Mesenchymal stem cell (in vitro differentiated cells and primary cell): ENCODE measurements around the gene ENGASE.
A peak's percentile ranks its signal among the peaks of the same experiment; 100 is the strongest.

Experiments used
- DNase-seq: peaks from one replicate; pipeline ENCODE4 v3.0.0-alpha.2; 2013
- H2AFZ ChIP-seq: one replicate; pipeline ENCODE4 v1.6.1; 2013; ENCODE audit warnings: low read depth, mild to moderate bottlenecking, control low read depth, inconsistent platforms, low read length, moderate library complexity
- H2AK5ac ChIP-seq: 2 replicates; pipeline ENCODE4 v1.6.1; 2013; ENCODE audit warnings: low read length, moderate library complexity, mild to moderate bottlenecking, inconsistent platforms; ENCODE audit not compliant: severe bottlenecking
- H2BK120ac ChIP-seq: one replicate; pipeline ENCODE4 v1.6.1; 2013; ENCODE audit warnings: low read depth, mild to moderate bottlenecking, inconsistent platforms, low read length, moderate library complexity
- H2BK12ac ChIP-seq, 2 experiments: one replicate each; pipeline ENCODE4 v1.6.1; 2013; ENCODE audit warnings: inconsistent platforms in 2 of 2, low read length in 2 of 2, mild to moderate bottlenecking in 2 of 2, moderate library complexity in 2 of 2, control low read depth in 1 of 2
- H2BK15ac ChIP-seq: one replicate; pipeline ENCODE4 v1.6.1; 2013; ENCODE audit warnings: mild to moderate bottlenecking, low read depth, inconsistent platforms; ENCODE audit not compliant: poor library complexity, severe bottlenecking
- H2BK5ac ChIP-seq: 2 replicates; pipeline ENCODE4 v1.6.1; 2013; ENCODE audit warnings: low read depth, mild to moderate bottlenecking, low read length, control low read depth, inconsistent platforms; ENCODE audit not compliant: poor library complexity, severe bottlenecking
- H3K14ac ChIP-seq, 2 experiments: one replicate each; pipeline ENCODE4 v1.6.1; 2013; ENCODE audit warnings: inconsistent platforms in 2 of 2, low read length in 2 of 2, control low read depth in 1 of 2, mild to moderate bottlenecking in 1 of 2, moderate library complexity in 1 of 2
- H3K18ac ChIP-seq, 2 experiments: one replicate each; pipeline ENCODE4 v1.6.1; 2013; ENCODE audit warnings: inconsistent platforms in 2 of 2, low read length in 2 of 2, control low read depth in 1 of 2, low read depth in 1 of 2, mild to moderate bottlenecking in 1 of 2
- H3K23ac ChIP-seq, 2 experiments: one replicate each; pipeline ENCODE4 v1.6.1; 2013; ENCODE audit warnings: inconsistent platforms in 2 of 2, low read length in 2 of 2, mild to moderate bottlenecking in 2 of 2, moderate library complexity in 2 of 2, control low read depth in 1 of 2
- H3K27ac ChIP-seq: 2 replicates; pipeline ENCODE4 v1.5.1; 2013; ENCODE audit warnings: mild to moderate bottlenecking, moderate library complexity, low read length, control low read depth, inconsistent platforms; ENCODE audit not compliant: poor library complexity, severe bottlenecking
- H3K27me3 ChIP-seq, 2 experiments: 2 replicates each; pipeline versions ENCODE4 v1.6.1 to v1.7.0; 2013; ENCODE audit warnings: low read length in 2 of 2, mild to moderate bottlenecking in 2 of 2, moderate library complexity in 2 of 2, control low read depth in 1 of 2, inconsistent platforms in 1 of 2; ENCODE audit not compliant: control insufficient read depth in 1 of 2, insufficient read depth in 1 of 2
- H3K36me3 ChIP-seq, 2 experiments: 2 replicates each; pipeline versions ENCODE4 v1.6.1 to v1.7.0; 2013; ENCODE audit warnings: low read length in 2 of 2, control low read depth in 1 of 2, inconsistent platforms in 1 of 2, low read depth in 1 of 2, mild to moderate bottlenecking in 1 of 2; ENCODE audit not compliant: insufficient read depth in 2 of 2, control insufficient read depth in 1 of 2
- H3K4ac ChIP-seq, 2 experiments: one replicate each; pipeline ENCODE4 v1.6.1; 2013; ENCODE audit warnings: inconsistent platforms in 2 of 2, low read length in 2 of 2, mild to moderate bottlenecking in 2 of 2, moderate library complexity in 2 of 2, control low read depth in 1 of 2, low read depth in 1 of 2
- H3K4me1 ChIP-seq: 2 replicates; pipeline ENCODE4 v1.6.1; 2013; ENCODE audit warnings: low read depth, low read length, control low read depth; ENCODE audit not compliant: control insufficient read depth, insufficient read depth
- H3K4me2 ChIP-seq: 2 replicates; pipeline ENCODE4 v1.6.1; 2013; ENCODE audit warnings: low read length, mild to moderate bottlenecking, inconsistent platforms; ENCODE audit not compliant: poor library complexity, severe bottlenecking
- H3K4me3 ChIP-seq, 2 experiments: 2 replicates each; pipeline versions ENCODE4 v1.5.1 to v1.7.0; 2013; ENCODE audit warnings: low read length in 2 of 2, mild to moderate bottlenecking in 2 of 2, control low read depth in 1 of 2, low read depth in 1 of 2; ENCODE audit not compliant: insufficient read depth in 1 of 2
- H3K79me1 ChIP-seq: replicated peaks from 2 replicates; pipeline ENCODE4 v1.6.1; 2013; ENCODE audit warnings: mild to moderate bottlenecking, control low read depth, low read length, inconsistent platforms; ENCODE audit not compliant: poor library complexity, severe bottlenecking
- H3K9ac ChIP-seq: 2 replicates; pipeline ENCODE4 v1.7.0; 2013; ENCODE audit warnings: mild to moderate bottlenecking, low read length, moderate library complexity
- H3K9me3 ChIP-seq: 2 replicates; pipeline ENCODE4 v1.7.0; 2013; ENCODE audit warnings: mild to moderate bottlenecking, low read length; ENCODE audit not compliant: control insufficient read depth
- H4K8ac ChIP-seq: one replicate; pipeline ENCODE4 v1.6.1; 2013; ENCODE audit warnings: inconsistent platforms, mild to moderate bottlenecking, low read length, moderate library complexity
- H4K91ac ChIP-seq: one replicate; pipeline ENCODE4 v1.6.1; 2013; ENCODE audit warnings: mild to moderate bottlenecking, low read length, inconsistent platforms
- WGBS: methylation state at CpG from one replicate; pipeline ENCODE4 v1.1.7; 2013; ENCODE audit warnings: mixed read lengths; 5-methylcytosine and 5-hydroxymethylcytosine counted together

Gene ENGASE

DNA sequence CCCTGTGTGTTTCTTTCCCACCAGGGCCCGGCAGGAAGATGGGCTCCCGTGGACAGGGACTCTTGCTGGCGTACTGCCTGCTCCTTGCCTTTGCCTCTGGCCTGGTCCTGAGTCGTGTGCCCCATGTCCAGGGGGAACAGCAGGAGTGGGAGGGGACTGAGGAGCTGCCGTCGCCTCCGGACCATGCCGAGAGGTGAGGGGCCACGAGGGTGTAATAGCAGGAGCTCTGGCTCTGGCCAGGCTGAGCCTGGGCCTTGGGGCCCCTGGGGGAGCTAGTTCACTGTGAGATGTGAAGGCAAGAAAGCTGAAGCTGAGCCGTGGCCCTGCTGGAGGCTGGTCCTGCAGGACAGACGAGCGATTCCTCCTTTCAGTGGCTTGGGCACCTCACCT is 30.7 kb upstream of the ENGASE start:
- Histone ChIP-seq H2AK5ac (no peak overlapping the region), H3K27ac (no peak overlapping the region), H3K9ac (no peak overlapping the region), H2BK12ac (no peak overlapping the region), H3K4me3 (no peak overlapping the region), H4K91ac (no peak overlapping the region), H3K18ac (no peak overlapping the region), H2BK120ac (no peak overlapping the region), H3K4me2 (no peak overlapping the region), H3K14ac (no peak overlapping the region), H2AFZ (no peak overlapping the region), H3K79me1 (no peaks in the 10 kb centered on the region), H4K8ac (no peak overlapping the region), H2BK5ac (no peak overlapping the region), H3K27me3 (peaks cover 0 to 21% of the 10 kb centered on the region in 2 experiments), H3K4me1 (no peaks in the 10 kb centered on the region), H2BK15ac (no peak overlapping the region), H3K4ac (no peak overlapping the region), H3K36me3 (peaks cover 0 to 7% of the 10 kb centered on the region in 2 experiments), H3K23ac (no peak overlapping the region), H3K9me3 (no peaks in the 10 kb centered on the region)
- DNase-seq = no peak
- WGBS = 65% methylated on average over 12 of the region's 12 CpGs

DNA sequence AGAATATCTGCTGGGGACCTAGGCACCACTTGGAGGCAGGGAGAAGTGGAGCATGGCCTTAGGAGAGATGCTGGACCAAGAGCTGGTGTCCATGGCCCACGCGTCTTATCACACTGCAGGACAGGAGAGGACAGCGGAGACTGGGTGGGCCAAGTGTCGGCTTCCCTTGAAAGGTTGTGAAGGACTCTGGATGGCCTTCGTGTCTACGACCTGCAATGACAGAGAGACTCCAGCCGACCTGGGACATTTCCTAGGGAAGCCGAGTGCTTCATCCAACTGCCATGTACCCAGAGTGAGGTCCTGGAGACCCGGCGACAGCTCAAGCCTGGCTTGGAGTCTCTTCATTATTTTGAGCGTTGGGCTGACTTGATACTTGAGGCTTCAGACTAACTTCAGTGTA is 30.2 kb upstream of the ENGASE start:
- no peak overlapping the region for H3K9ac ChIP-seq
- H3K9me3 ChIP-seq = no peaks in the 10 kb centered on the region

DNA sequence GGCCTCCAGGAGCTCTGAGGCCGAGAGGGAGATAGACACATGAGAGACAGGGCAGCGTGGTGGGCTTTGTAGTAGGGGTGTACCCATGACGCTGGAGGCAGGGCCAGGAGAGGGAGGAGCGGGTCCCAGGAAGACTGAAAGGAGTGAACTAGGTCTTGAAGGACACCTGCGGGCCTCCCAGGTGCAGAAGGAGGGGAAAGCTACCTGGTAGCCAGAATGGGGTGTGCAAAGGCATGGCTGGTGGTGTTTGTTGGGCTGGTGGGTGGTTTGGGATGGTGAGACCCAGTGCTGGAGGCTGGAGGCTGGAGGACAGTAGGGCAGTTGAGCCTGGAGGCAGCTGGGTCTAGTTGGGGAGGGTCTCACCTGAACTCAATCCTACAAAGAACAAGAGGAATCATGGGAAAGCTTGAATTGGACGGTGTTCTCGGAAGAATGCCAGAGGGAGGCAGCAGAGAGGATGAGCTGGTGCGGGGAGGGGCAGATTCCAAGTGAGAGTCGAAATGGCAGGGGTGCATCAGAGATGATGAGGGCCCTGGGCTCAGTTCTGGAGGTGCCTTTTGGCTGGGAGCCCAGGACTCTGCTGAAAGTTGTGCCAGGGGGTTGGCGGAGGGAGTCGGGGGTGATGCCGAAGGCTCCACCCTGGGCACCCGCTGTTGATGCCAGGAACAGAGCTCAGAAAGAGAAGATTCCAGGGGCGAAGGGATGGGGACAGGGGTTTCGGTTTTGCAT is 29.5 kb upstream of the ENGASE start:
- H2BK120ac ChIP-seq = no peak overlapping the region
- H3K9me3 ChIP-seq = no peaks in the 10 kb centered on the region
- peaks cover 0 to 25% of the 10 kb centered on the region in 2 experiments for H3K27me3 ChIP-seq
- no peak overlapping the region for H3K4me3 ChIP-seq
- H3K27ac ChIP-seq = no peak overlapping the region
- H2BK5ac ChIP-seq = no peak overlapping the region
- H3K36me3 ChIP-seq = peaks cover 0 to 7% of the 10 kb centered on the region in 2 experiments
- no peaks in the 10 kb centered on the region for H3K79me1 ChIP-seq
- H3K4me1 ChIP-seq = no peaks in the 10 kb centered on the region
- H3K18ac ChIP-seq = no peak overlapping the region
- H3K9ac ChIP-seq = peak overlapping the region; percentile 9
- H2AFZ ChIP-seq = no peak overlapping the region
- no peak overlapping the region for H4K8ac ChIP-seq
- H4K91ac ChIP-seq = no peak overlapping the region
- no peak overlapping the region for H3K14ac ChIP-seq
- no peak overlapping the region for H2AK5ac ChIP-seq
- H3K4me2 ChIP-seq = no peak overlapping the region
- no peak overlapping the region for H3K23ac ChIP-seq
- no peak overlapping the region for H2BK15ac ChIP-seq
- WGBS = 72% methylated on average over 15 of the region's 15 CpGs
- no peak overlapping the region for H2BK12ac ChIP-seq
- H3K4ac ChIP-seq = no peak overlapping the region
- no peak for DNase-seq

More for the DNA sequence above, 30.2 kb upstream of the ENGASE start:
- H2AFZ ChIP-seq = no peak overlapping the region
- H3K79me1 ChIP-seq = no peaks in the 10 kb centered on the region
- 93% methylated on average over 11 of the region's 11 CpGs for WGBS
- no peak overlapping the region for H2BK5ac ChIP-seq
- no peak overlapping the region for H2BK15ac ChIP-seq
- H3K4ac ChIP-seq = no peak overlapping the region
- H3K18ac ChIP-seq = no peak overlapping the region
- H3K27me3 ChIP-seq = peaks cover 0 to 21% of the 10 kb centered on the region in 2 experiments
- no peak overlapping the region for H3K27ac ChIP-seq
- no peak overlapping the region for H3K23ac ChIP-seq
- H2BK12ac ChIP-seq = no peak overlapping the region
- no peak overlapping the region for H4K91ac ChIP-seq
- peaks cover 0 to 7% of the 10 kb centered on the region in 2 experiments for H3K36me3 ChIP-seq
- H4K8ac ChIP-seq = no peak overlapping the region
- H3K4me3 ChIP-seq = no peak overlapping the region
- no peak overlapping the region for H3K14ac ChIP-seq
- H2AK5ac ChIP-seq = no peak overlapping the region
- H3K4me2 ChIP-seq = no peak overlapping the region
- H2BK120ac ChIP-seq = no peak overlapping the region
- DNase-seq = no peak
- no peaks in the 10 kb centered on the region for H3K4me1 ChIP-seq

DNA sequence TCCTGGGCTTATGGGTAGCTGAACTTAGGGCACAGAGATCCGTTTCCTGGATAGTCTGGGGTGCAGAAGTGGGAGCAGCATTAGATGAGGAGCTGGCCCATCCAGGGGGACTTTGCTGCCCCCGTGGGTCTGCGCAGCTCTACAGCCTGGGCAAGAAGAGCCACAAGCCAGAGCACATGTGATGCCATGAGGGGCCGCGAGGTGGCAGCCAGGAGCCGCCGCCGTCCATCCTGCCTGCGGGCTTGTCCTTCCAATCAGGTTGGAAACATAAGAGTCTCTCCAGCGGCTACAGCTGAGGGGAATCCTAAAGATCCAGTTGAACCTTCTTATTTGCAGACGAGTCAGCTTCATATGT is 28.8 kb upstream of the ENGASE start:
- H3K23ac ChIP-seq = no peak overlapping the region
- H3K79me1 ChIP-seq = no peaks in the 10 kb centered on the region
- no peak overlapping the region for H3K14ac ChIP-seq
- H3K4ac ChIP-seq = no peak overlapping the region
- no peak overlapping the region for H2BK120ac ChIP-seq
- no peak overlapping the region for H2BK12ac ChIP-seq
- no peak overlapping the region for H2AK5ac ChIP-seq
- no peak overlapping the region for H2AFZ ChIP-seq
- peak; percentile 72 for DNase-seq
- no peaks in the 10 kb centered on the region for H3K4me1 ChIP-seq
- peaks cover 0 to 25% of the 10 kb centered on the region in 2 experiments for H3K27me3 ChIP-seq
- no peak overlapping the region for H3K4me2 ChIP-seq
- 6% methylated on average over 11 of the region's 11 CpGs for WGBS
- H2BK5ac ChIP-seq = no peak overlapping the region
- H3K27ac ChIP-seq = no peak overlapping the region
- H3K4me3 ChIP-seq = peak overlapping the region in 1 of 2 experiments; percentile 40
- H3K9ac ChIP-seq = peak overlapping the region; percentile 77
- H3K18ac ChIP-seq = no peak overlapping the region
- peaks cover 0 to 7% of the 10 kb centered on the region in 2 experiments for H3K36me3 ChIP-seq
- H4K8ac ChIP-seq = no peak overlapping the region
- no peak overlapping the region for H4K91ac ChIP-seq
- no peak overlapping the region for H2BK15ac ChIP-seq
- H3K9me3 ChIP-seq = no peaks in the 10 kb centered on the region
